Endodermal cell (in vitro differentiated cells): ENCODE results near the gene SLAMF7. TPM values are rescaled to one million over a fixed set of nuclear protein-coding genes. Genes with fewer than 3 reads are reported as not detected.

Experiments used
- DNase-seq: peaks from one replicate; pipeline ENCODE4 v3.0.0-alpha.2; 2017
- H3K27ac ChIP-seq: 2 replicates; pipeline ENCODE4 v1.5.1; 2013; ENCODE audit warnings: mild to moderate bottlenecking, low read depth, low read length, moderate library complexity
- H3K27me3 ChIP-seq: 2 replicates; pipeline ENCODE4 v1.6.1; 2013; ENCODE audit warnings: mild to moderate bottlenecking, low read length, moderate library complexity; ENCODE audit not compliant: insufficient read depth, control insufficient read depth, poor library complexity, severe bottlenecking
- H3K36me3 ChIP-seq: 2 replicates; pipeline ENCODE4 v1.7.0; 2013; ENCODE audit warnings: mild to moderate bottlenecking, low read length, moderate library complexity; ENCODE audit not compliant: control insufficient read depth, insufficient read depth
- H3K4me1 ChIP-seq: one replicate; pipeline ENCODE4 v1.7.0; 2013; ENCODE audit warnings: low read length; ENCODE audit not compliant: control insufficient read depth, insufficient read depth
- H3K4me3 ChIP-seq: 2 replicates; pipeline ENCODE4 v1.5.1; 2013; ENCODE audit warnings: mild to moderate bottlenecking, low read length, moderate library complexity
- H3K9ac ChIP-seq: 2 replicates; pipeline ENCODE4 v1.6.1; 2013; ENCODE audit warnings: mild to moderate bottlenecking, low read length, moderate library complexity; ENCODE audit not compliant: poor library complexity, severe bottlenecking; ENCODE audit errors: extremely low read depth
- H3K9me3 ChIP-seq: 2 replicates; pipeline ENCODE4 v1.6.1; 2013; ENCODE audit warnings: mild to moderate bottlenecking, low read length, moderate library complexity; ENCODE audit not compliant: control insufficient read depth
- H3K27ac Mint-ChIP-seq: 2 replicates; pipeline ENCODE4 v1.8.0; 2020; ENCODE audit warnings: mixed read lengths
- H3K27me3 Mint-ChIP-seq: 2 replicates; pipeline ENCODE4 v1.8.0; 2021; ENCODE audit warnings: mild to moderate bottlenecking, mixed read lengths; ENCODE audit not compliant: insufficient read depth
- H3K36me3 Mint-ChIP-seq: 2 replicates; pipeline ENCODE4 v1.8.0; 2020; ENCODE audit warnings: low read depth, mixed read lengths
- H3K4me1 Mint-ChIP-seq: 2 replicates; pipeline ENCODE4 v1.8.0; 2020; ENCODE audit warnings: mixed read lengths
- H3K4me3 Mint-ChIP-seq: 2 replicates; pipeline ENCODE4 v1.8.0; 2020; ENCODE audit warnings: mild to moderate bottlenecking, moderate library complexity, mixed read lengths
- H3K9me3 Mint-ChIP-seq: 2 replicates; pipeline ENCODE4 v1.8.0; 2020; ENCODE audit warnings: mild to moderate bottlenecking, mixed read lengths
- WGBS, 2 experiments: methylation state at CpG; one replicate each; pipeline versions ENCODE4 v1.1.5 to v1.1.7; 2013; ENCODE audit warnings: missing lambda C conversion rate in 2 of 2, mixed read lengths in 1 of 2; ENCODE audit not compliant: insufficient coverage in 1 of 2, insufficient read length in 1 of 2; 5-methylcytosine and 5-hydroxymethylcytosine counted together
- total RNA-seq, 2 donors: library from RNA; stranded (reverse); fragmentation: NEBNext Ultra II Directional in 1 of 2; extraction: Animal tissue kit (Norgen Biotek cat#: 25700) in 1 of 2; gene quantifications; 2 replicates in 1 of 2; 3 replicates in 1 of 2; pipeline ENCODE4 v1.2.1, GENCODE V29; 2021
- TF ChIP-seq, protein P1 (sequence below): fragments of 200-600 bp; sonication (generic); conservative IDR thresholded peaks from 2 replicates; pipeline ENCODE4 v1.5.0; 2021; ENCODE audit warnings: antibody characterized with exemption, mild to moderate bottlenecking

The SLAMF7 gene
- total RNA-seq, 2 donors from 2014 or later: not detected

DNA sequence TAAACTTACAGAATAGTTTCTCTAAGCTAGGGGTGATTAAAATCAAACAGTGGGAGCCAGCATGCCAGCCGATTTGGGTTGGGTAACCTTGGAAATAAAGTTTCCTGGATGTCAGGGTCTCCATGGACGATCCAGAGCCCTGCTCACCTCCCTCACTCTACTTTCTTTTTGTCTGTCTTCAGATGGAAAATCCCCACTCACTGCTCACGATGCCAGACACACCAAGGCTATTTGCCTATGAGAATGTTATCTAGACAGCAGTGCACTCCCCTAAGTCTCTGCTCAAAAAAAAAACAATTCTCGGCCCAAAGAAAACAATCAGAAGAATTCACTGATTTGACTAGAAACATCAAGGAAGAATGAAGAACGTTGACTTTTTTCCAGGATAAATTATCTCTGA lies 13.9 kb downstream of the SLAMF7 start:
- no peak overlapping the region for H3K27ac Mint-ChIP-seq
- no peak overlapping the region for H3K9ac ChIP-seq
- H3K4me3 ChIP-seq: no peak overlapping the region
- H3K36me3 ChIP-seq: no peaks in the 10 kb centered on the region
- peak overlapping the region; percentile 32 for H3K27ac ChIP-seq
- no peaks in the 10 kb centered on the region for H3K4me1 Mint-ChIP-seq
- no peaks in the 10 kb centered on the region for H3K9me3 ChIP-seq
- H3K27me3 ChIP-seq: peaks cover 13% of the 10 kb centered on the region
- WGBS, 2 experiments: 80 to 90% methylated on average over 1 to 5 of the region's 5 CpGs
- peaks cover 16% of the 10 kb centered on the region for H3K27me3 Mint-ChIP-seq
- H3K4me1 ChIP-seq: no peaks in the 10 kb centered on the region
- no peaks in the 10 kb centered on the region for H3K36me3 Mint-ChIP-seq
- no peak overlapping the region for H3K4me3 Mint-ChIP-seq
- TF ChIP-seq, protein P1, sequence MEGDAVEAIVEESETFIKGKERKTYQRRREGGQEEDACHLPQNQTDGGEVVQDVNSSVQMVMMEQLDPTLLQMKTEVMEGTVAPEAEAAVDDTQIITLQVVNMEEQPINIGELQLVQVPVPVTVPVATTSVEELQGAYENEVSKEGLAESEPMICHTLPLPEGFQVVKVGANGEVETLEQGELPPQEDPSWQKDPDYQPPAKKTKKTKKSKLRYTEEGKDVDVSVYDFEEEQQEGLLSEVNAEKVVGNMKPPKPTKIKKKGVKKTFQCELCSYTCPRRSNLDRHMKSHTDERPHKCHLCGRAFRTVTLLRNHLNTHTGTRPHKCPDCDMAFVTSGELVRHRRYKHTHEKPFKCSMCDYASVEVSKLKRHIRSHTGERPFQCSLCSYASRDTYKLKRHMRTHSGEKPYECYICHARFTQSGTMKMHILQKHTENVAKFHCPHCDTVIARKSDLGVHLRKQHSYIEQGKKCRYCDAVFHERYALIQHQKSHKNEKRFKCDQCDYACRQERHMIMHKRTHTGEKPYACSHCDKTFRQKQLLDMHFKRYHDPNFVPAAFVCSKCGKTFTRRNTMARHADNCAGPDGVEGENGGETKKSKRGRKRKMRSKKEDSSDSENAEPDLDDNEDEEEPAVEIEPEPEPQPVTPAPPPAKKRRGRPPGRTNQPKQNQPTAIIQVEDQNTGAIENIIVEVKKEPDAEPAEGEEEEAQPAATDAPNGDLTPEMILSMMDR: no peak
- no peaks in the 10 kb centered on the region for H3K9me3 Mint-ChIP-seq
- DNase-seq: no peak

DNA sequence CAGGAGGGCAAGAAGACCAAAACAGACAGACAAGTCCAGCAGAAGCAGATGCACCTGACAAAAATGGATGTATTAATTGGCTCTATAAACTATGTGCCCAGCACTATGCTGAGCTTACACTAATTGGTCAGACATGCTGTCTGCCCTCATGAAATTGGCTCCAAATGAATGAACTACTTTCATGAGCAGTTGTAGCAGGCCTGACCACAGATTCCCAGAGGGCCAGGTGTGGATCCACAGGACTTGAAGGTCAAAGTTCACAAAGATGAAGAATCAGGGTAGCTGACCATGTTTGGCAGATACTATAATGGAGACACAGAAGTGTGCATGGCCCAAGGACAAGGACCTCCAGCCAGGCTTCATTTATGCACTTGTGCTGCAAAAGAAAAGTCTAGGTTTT lies 14.5 kb downstream of the SLAMF7 start:
- H3K4me3 ChIP-seq: no peak overlapping the region
- TF ChIP-seq, protein P1: no peak
- no peaks in the 10 kb centered on the region for H3K4me1 ChIP-seq
- H3K9me3 Mint-ChIP-seq: no peaks in the 10 kb centered on the region
- H3K27ac Mint-ChIP-seq: no peak overlapping the region
- H3K27me3 Mint-ChIP-seq: peaks cover 16% of the 10 kb centered on the region
- no peaks in the 10 kb centered on the region for H3K36me3 ChIP-seq
- H3K9ac ChIP-seq: no peak overlapping the region
- H3K36me3 Mint-ChIP-seq: no peaks in the 10 kb centered on the region
- H3K9me3 ChIP-seq: no peaks in the 10 kb centered on the region
- no peak overlapping the region for H3K4me3 Mint-ChIP-seq
- no peak overlapping the region for H3K27ac ChIP-seq
- H3K27me3 ChIP-seq: peaks cover 13% of the 10 kb centered on the region
- no peaks in the 10 kb centered on the region for H3K4me1 Mint-ChIP-seq
- no peak for DNase-seq

DNA sequence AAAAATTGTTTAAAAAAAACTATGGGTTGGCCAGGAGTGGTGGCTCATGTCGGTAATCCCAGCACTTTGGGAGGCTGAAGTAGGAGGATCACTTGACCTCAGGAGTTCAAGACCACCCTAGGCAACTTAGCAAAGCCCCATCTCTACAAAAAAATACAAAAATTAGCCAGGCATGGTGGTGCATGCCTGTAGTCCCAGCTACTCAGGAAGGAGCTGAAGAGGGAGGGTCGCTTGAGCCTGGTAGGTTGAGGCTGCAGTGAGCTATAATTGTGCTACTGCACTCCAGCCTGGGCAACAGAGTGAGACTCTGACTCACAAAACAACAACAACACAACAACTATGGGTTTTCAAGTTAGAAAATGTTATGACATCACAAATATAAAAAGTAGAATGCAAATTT lies 16.4 kb downstream of the SLAMF7 start:
- H3K27ac ChIP-seq: no peak overlapping the region
- no peaks in the 10 kb centered on the region for H3K36me3 Mint-ChIP-seq
- H3K9ac ChIP-seq: no peak overlapping the region
- no peaks in the 10 kb centered on the region for H3K4me1 Mint-ChIP-seq
- no peak for DNase-seq
- H3K4me1 ChIP-seq: no peaks in the 10 kb centered on the region
- peaks cover 10% of the 10 kb centered on the region for H3K27me3 ChIP-seq
- 100% methylated on average over 1 to 2 of the region's 2 CpGs for WGBS, 2 experiments
- no peaks in the 10 kb centered on the region for H3K36me3 ChIP-seq
- H3K27me3 Mint-ChIP-seq: peaks cover 13% of the 10 kb centered on the region
- H3K4me3 ChIP-seq: no peak overlapping the region
- TF ChIP-seq, protein P1: no peak
- no peak overlapping the region for H3K4me3 Mint-ChIP-seq
- H3K9me3 Mint-ChIP-seq: no peaks in the 10 kb centered on the region
- H3K9me3 ChIP-seq: no peaks in the 10 kb centered on the region
- H3K27ac Mint-ChIP-seq: no peak overlapping the region
